SK-N-MC (cell line): Measurements from ENCODE around the gene CFAP221.
"Not testable (repeated sequence)": the region's sequence is repeated elsewhere in the genome, so short reads cannot be mapped to it uniquely, and the experiment has no call there.

ENCODE experiments used
- DNase-seq: peaks from one replicate; pipeline ENCODE4 v3.0.0-alpha.2; 2011; ENCODE audit warnings: low read depth, low spot score
- H3K27ac ChIP-seq: fragments of 200-600 bp; sonication (generic); 2 replicates; pipeline ENCODE4 v1.5.1; 2016; ENCODE audit warnings: mixed run types
- H3K36me3 ChIP-seq: fragments of 200-600 bp; sonication (generic); 2 replicates; pipeline ENCODE4 v1.6.1; 2017; ENCODE audit warnings: antibody characterized with exemption, low read length, mixed read lengths; ENCODE audit not compliant: insufficient read depth
- H3K4me3 ChIP-seq: fragments of 200-600 bp; sonication (generic); 2 replicates; pipeline ENCODE4 v1.5.1; 2016
- H3K9ac ChIP-seq: fragments of 200-600 bp; sonication (generic); 2 replicates; pipeline ENCODE4 v1.8.0; 2017; ENCODE audit warnings: mixed run types, mixed read lengths; ENCODE audit not compliant: insufficient read length
- H3K9me3 ChIP-seq: fragments of 200-600 bp; sonication (generic); 2 replicates; pipeline ENCODE4 v1.6.1; 2017; ENCODE audit warnings: low read depth, mild to moderate bottlenecking, antibody characterized with exemption, low read length, moderate library complexity, mixed read lengths
- EZH2 ChIP-seq: fragments of 200-600 bp; sonication (generic); IDR thresholded peaks from one replicate; pipeline ENCODE4 v1.6.1; 2017; ENCODE audit warnings: antibody characterized with exemption
- FOXP2 ChIP-seq: optimal IDR thresholded peaks from 2 replicates; pipeline ENCODE3; 2011; ENCODE audit warnings: mild to moderate bottlenecking, moderate library complexity; ENCODE audit not compliant: insufficient read depth; ENCODE audit errors: extremely low read length, control extremely low read depth
- POLR2AphosphoS5 ChIP-seq: IDR thresholded peaks from 2 replicates; pipeline ENCODE4 v1.6.1; 2012; ENCODE audit warnings: mild to moderate bottlenecking, low read depth, low read length, borderline replicate concordance

CFAP221 gene

GRCh38 chr2:119609337-119609736 lies 65.1 kb downstream of the CFAP221 start:
- H3K9ac ChIP-seq: no peak overlapping the region

GRCh38 chr2:119614140-119614539 lies 69.9 kb downstream of the CFAP221 start:
- not testable (repeated sequence) for H3K27ac ChIP-seq, H3K4me3 ChIP-seq, DNase-seq, H3K9me3 ChIP-seq, H3K36me3 ChIP-seq, H3K9ac ChIP-seq

More at GRCh38 chr2:119609337-119609736, 65.1 kb downstream of the CFAP221 start:
- no peaks in the 10 kb centered on the region for H3K36me3 ChIP-seq
- H3K9me3 ChIP-seq: no peaks in the 10 kb centered on the region
- no peak for TF ChIP-seq EZH2
- TF ChIP-seq FOXP2: no peak
- no peak for TF ChIP-seq POLR2AphosphoS5
- H3K4me3 ChIP-seq: no peak overlapping the region
- DNase-seq: no peak
- no peak overlapping the region for H3K27ac ChIP-seq

GRCh38 chr2:119616421-119616820 lies 72.2 kb downstream of the CFAP221 start:
- Histone ChIP-seq H3K9me3 (no peaks in the 10 kb centered on the region; the same call in 1 of the 2 replicates), H3K9ac (no peak overlapping the region), H3K36me3 (no peaks in the 10 kb centered on the region), H3K27ac (no peak overlapping the region), H3K4me3 (no peak overlapping the region)
- DNase-seq: no peak
- TF ChIP-seq EZH2 (no peak), FOXP2 (no peak), POLR2AphosphoS5 (no peak)

GRCh38 chr2:119617455-119617854 lies 73.2 kb downstream of the CFAP221 start:
- TF ChIP-seq EZH2: no peak
- no peak for TF ChIP-seq POLR2AphosphoS5
- no peak for TF ChIP-seq FOXP2
- Histone ChIP-seq H3K9ac (no peak overlapping the region), H3K4me3 (no peak overlapping the region), H3K27ac (no peak overlapping the region), H3K36me3 (no peaks in the 10 kb centered on the region), H3K9me3 (no peaks in the 10 kb centered on the region; the same call in 1 of the 2 replicates)
- DNase-seq: no peak

- not testable (repeated sequence) for H3K9me3 ChIP-seq, DNase-seq, H3K4me3 ChIP-seq, H3K27ac ChIP-seq, H3K9ac ChIP-seq, H3K36me3 ChIP-seq
Observed at GRCh38 chr2:119618725-119619124, 74.5 kb downstream of the CFAP221 start.

- no peak overlapping the region for H3K9ac ChIP-seq
- no peak overlapping the region for H3K27ac ChIP-seq
- no peak for TF ChIP-seq EZH2
- TF ChIP-seq POLR2AphosphoS5: no peak
- no peak for TF ChIP-seq FOXP2
- H3K36me3 ChIP-seq: no peaks in the 10 kb centered on the region
- DNase-seq: no peak
- no peaks in the 10 kb centered on the region for H3K9me3 ChIP-seq
- no peak overlapping the region for H3K4me3 ChIP-seq
Observed at GRCh38 chr2:119625226-119625625, 81.0 kb downstream of the CFAP221 start.

- no peak for TF ChIP-seq FOXP2
- no peak for TF ChIP-seq POLR2AphosphoS5
- no peak for TF ChIP-seq EZH2
- H3K27ac ChIP-seq: no peak overlapping the region
- no peak overlapping the region for H3K4me3 ChIP-seq
- DNase-seq: no peak
- no peaks in the 10 kb centered on the region for H3K36me3 ChIP-seq
- H3K9me3 ChIP-seq: no peaks in the 10 kb centered on the region
- no peak overlapping the region for H3K9ac ChIP-seq
Observed at GRCh38 chr2:119629323-119629825, 85.1 kb downstream of the CFAP221 start.

- H3K36me3 ChIP-seq: no peaks in the 10 kb centered on the region
- no peaks in the 10 kb centered on the region for H3K9me3 ChIP-seq
- no peak overlapping the region for H3K27ac ChIP-seq
- H3K9ac ChIP-seq: no peak overlapping the region
- no peak overlapping the region for H3K4me3 ChIP-seq
- TF ChIP-seq POLR2AphosphoS5: no peak
- no peak for TF ChIP-seq FOXP2
- no peak for TF ChIP-seq EZH2
- no peak for DNase-seq
Observed at GRCh38 chr2:119630121-119630520, 85.9 kb downstream of the CFAP221 start.

GRCh38 chr2:119637371-119637770 lies 93.1 kb downstream of the CFAP221 start:
- DNase-seq: no peak
- TF ChIP-seq EZH2: no peak
- no peak overlapping the region for H3K9ac ChIP-seq

GRCh38 chr2:119638246-119638645 lies 94.0 kb downstream of the CFAP221 start:
- no peak for DNase-seq
- Histone ChIP-seq H3K9me3 (no peaks in the 10 kb centered on the region), H3K36me3 (no peaks in the 10 kb centered on the region), H3K4me3 (no peak overlapping the region), H3K27ac (no peak overlapping the region), H3K9ac (no peak overlapping the region)
- TF ChIP-seq POLR2AphosphoS5 (no peak), EZH2 (no peak), FOXP2 (no peak)

More at GRCh38 chr2:119637371-119637770, 93.1 kb downstream of the CFAP221 start:
- Histone ChIP-seq H3K36me3 (no peaks in the 10 kb centered on the region), H3K27ac (no peak overlapping the region), H3K9me3 (no peaks in the 10 kb centered on the region), H3K4me3 (no peak overlapping the region)
